NT2/D1 (cell line): ENCODE results near the gene CIAO2A.

Source experiments
- DNase-seq: peaks from one replicate; pipeline ENCODE4 v3.0.0-alpha.2; 2011; ENCODE audit warnings: low read depth, low spot score
- H3K27me3 ChIP-seq: 2 replicates; pipeline ENCODE4 v1.6.0; 2011; ENCODE audit warnings: mild to moderate bottlenecking; ENCODE audit not compliant: insufficient read length, insufficient read depth
- H3K36me3 ChIP-seq: 2 replicates; pipeline ENCODE4 v1.6.1; 2011; ENCODE audit warnings: mild to moderate bottlenecking, low read length, mixed read lengths; ENCODE audit not compliant: insufficient read depth, insufficient read length
- H3K4me1 ChIP-seq: 2 replicates; pipeline ENCODE4 v1.5.1; 2011; ENCODE audit not compliant: insufficient read depth, insufficient read length
- H3K4me3 ChIP-seq: 2 replicates; pipeline ENCODE4 v1.5.1; 2011; ENCODE audit warnings: low read depth; ENCODE audit not compliant: insufficient read length
- H3K9ac ChIP-seq: 2 replicates; pipeline ENCODE4 v1.6.0; 2011; ENCODE audit warnings: low read depth; ENCODE audit not compliant: insufficient read length
- H3K9me3 ChIP-seq: 2 replicates; pipeline ENCODE4 v1.5.1; 2011; ENCODE audit warnings: mild to moderate bottlenecking, low read length; ENCODE audit not compliant: insufficient read depth
- SUZ12 ChIP-seq: IDR thresholded peaks from 2 replicates; pipeline ENCODE4 v1.6.1; 2011; ENCODE audit not compliant: insufficient read length, insufficient read depth; ENCODE audit errors: extremely low read depth
- YY1 ChIP-seq: IDR thresholded peaks from 2 replicates; pipeline ENCODE4 v1.6.1; 2011; ENCODE audit not compliant: insufficient read length, insufficient read depth
- ZNF274 ChIP-seq: IDR thresholded peaks from 2 replicates; pipeline ENCODE4 v1.6.1; 2011; ENCODE audit warnings: mild to moderate bottlenecking, low read depth, low read length

The CIAO2A gene, protein sequence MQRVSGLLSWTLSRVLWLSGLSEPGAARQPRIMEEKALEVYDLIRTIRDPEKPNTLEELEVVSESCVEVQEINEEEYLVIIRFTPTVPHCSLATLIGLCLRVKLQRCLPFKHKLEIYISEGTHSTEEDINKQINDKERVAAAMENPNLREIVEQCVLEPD

DNA sequence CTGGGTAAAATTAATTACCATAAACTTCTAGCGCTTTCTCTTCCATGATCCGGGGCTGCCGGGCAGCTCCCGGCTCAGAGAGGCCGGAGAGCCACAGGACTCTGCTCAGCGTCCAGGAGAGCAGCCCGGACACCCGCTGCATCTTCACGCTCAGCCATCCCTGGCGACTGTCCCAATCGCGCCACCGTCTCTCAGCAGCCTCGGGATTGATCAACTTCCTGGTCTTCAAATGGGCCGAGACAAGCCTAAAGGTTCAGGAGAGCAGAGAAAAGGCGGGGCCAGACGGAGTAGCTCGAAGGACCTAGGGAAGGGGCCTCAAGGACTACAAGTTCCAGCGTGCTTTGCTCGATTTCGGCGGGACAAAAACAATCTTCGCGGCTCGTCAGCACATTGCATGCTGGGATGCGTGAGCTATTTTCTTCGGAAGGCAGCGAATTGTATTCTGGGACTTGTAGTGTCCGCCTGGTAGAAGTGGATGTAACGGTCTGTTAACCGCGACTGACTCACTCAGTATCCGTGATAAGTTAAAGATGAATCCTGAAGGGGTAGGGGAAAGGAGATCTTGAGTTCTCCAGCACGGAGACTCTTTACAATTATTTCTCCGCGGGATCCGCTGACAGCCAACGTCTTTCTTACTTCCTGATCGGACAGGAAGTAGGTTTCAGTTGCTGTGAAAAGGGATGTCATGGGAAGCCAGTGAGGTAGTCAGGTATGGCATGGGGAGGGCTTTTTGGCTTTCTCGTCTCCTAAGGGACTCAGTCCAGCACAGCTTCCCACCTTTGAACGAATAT, at the start of gene CIAO2A:
Gene CIAO2A (minus strand): TSS at position 212 of the 791 bp plus-strand sequence. CDS start 70 bp downstream, at position 142.
- H3K36me3 ChIP-seq: peaks cover 16% of the 10 kb centered on the region
- no peaks in the 10 kb centered on the region for H3K27me3 ChIP-seq
- peak within 1 kb of the TSS; percentile 64 for H3K4me3 ChIP-seq
- no peak for TF ChIP-seq ZNF274
- no peak for TF ChIP-seq SUZ12
- peak; percentile 13 for TF ChIP-seq YY1
- H3K9ac ChIP-seq: peak within 1 kb of the TSS; percentile 88
- peak; percentile 99 for DNase-seq
- no peaks in the 10 kb centered on the region for H3K9me3 ChIP-seq
- no peaks in the 10 kb centered on the region for H3K4me1 ChIP-seq

GRCh38 chr15:64143276-64143675, 49.6 kb upstream of the CIAO2A start:
- Histone ChIP-seq H3K36me3 (peaks cover 41% of the 10 kb centered on the region), H3K27me3 (no peaks in the 10 kb centered on the region), H3K4me1 (peaks cover 7% of the 10 kb centered on the region), H3K9ac (no peak overlapping the region), H3K4me3 (no peak overlapping the region), H3K9me3 (no peaks in the 10 kb centered on the region)
- no peak for DNase-seq
- TF ChIP-seq ZNF274: no peak

DNA sequence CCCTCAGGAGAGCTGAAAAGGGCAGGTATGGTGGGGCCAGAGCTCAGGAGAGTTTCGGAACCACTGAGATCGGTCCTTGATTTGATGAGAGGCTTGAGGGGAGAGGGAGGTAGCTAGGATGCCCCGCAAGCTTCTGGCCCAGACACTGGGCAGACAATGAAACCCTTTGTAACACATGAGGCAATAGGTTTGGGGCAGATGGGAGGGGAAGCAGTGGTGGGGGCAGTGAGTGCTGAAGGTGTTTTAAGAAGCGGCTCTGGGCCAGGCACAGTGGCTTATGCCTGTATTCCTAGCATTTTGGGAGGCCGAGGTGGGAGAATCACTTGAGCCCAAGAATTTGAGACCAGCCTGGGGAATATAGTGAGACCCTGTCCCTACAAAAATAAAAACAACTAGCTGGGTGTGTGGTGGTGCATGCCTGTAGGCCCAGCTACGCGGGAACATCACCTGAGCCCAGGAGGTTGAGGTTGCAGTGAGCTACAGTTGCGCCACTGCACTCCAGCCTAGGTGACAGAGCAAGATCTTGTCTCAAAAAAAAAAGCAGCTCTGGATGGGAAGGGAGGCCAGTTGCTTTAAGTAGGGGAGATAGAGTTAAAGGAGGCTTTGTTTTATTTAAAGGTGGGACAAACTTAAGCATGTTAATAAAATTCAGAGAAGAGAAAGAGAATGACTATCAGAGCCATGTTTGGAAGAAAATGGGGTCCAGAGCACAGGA, 48.3 kb upstream of the CIAO2A start:
- no peaks in the 10 kb centered on the region for H3K27me3 ChIP-seq
- H3K9me3 ChIP-seq: no peaks in the 10 kb centered on the region
- H3K4me1 ChIP-seq: peaks cover 2% of the 10 kb centered on the region
- H3K4me3 ChIP-seq: no peak overlapping the region
- no peak overlapping the region for H3K9ac ChIP-seq
- DNase-seq: no peak
- TF ChIP-seq ZNF274 (no peak), SUZ12 (no peak), YY1 (no peak)
- H3K36me3 ChIP-seq: peaks cover 54% of the 10 kb centered on the region

- peaks cover 69% of the 10 kb centered on the region for H3K36me3 ChIP-seq
- TF ChIP-seq YY1 (no peak), ZNF274 (no peak), SUZ12 (no peak)
- no peaks in the 10 kb centered on the region for H3K9me3 ChIP-seq
- H3K27me3 ChIP-seq: no peaks in the 10 kb centered on the region
- no peak for DNase-seq
- H3K4me3 ChIP-seq: no peak overlapping the region
- H3K9ac ChIP-seq: no peak overlapping the region
- no peaks in the 10 kb centered on the region for H3K4me1 ChIP-seq
These were observed 44.8 kb upstream of the CIAO2A start for GRCh38 chr15:64138331-64138941.

GRCh38 chr15:64137226-64137833, 43.7 kb upstream of the CIAO2A start:
- TF ChIP-seq YY1 (no peak), ZNF274 (no peak), SUZ12 (no peak)
- Histone ChIP-seq H3K9ac (no peak overlapping the region), H3K4me3 (no peak overlapping the region), H3K27me3 (no peaks in the 10 kb centered on the region), H3K9me3 (no peaks in the 10 kb centered on the region), H3K4me1 (no peaks in the 10 kb centered on the region), H3K36me3 (peaks cover 68% of the 10 kb centered on the region)
- DNase-seq: no peak

- no peak for TF ChIP-seq SUZ12
- TF ChIP-seq ZNF274: no peak
- no peak for TF ChIP-seq YY1
- no peak overlapping the region for H3K9ac ChIP-seq
- DNase-seq: no peak
- no peaks in the 10 kb centered on the region for H3K4me1 ChIP-seq
- no peaks in the 10 kb centered on the region for H3K27me3 ChIP-seq
- H3K36me3 ChIP-seq: peaks cover 68% of the 10 kb centered on the region
- no peaks in the 10 kb centered on the region for H3K9me3 ChIP-seq
- H3K4me3 ChIP-seq: no peak overlapping the region
These were observed 42.7 kb upstream of the CIAO2A start for GRCh38 chr15:64136347-64136746.
